LNCAP (cell line): ENCODE measurements around the gene PNKP.

ENCODE experiments used
- CTCF ChIP-seq: fragments of 450-650 bp; IDR thresholded peaks from 2 replicates; pipeline ENCODE4 v1.5.1; 2017; ENCODE audit warnings: mild to moderate bottlenecking

Gene PNKP

GRCh38 chr19:49854378-49855263, 12.8 kb downstream of the PNKP start:
- TF ChIP-seq CTCF = no peak

GRCh38 chr19:49853852-49854377, 13.5 kb downstream of the PNKP start:
- TF ChIP-seq CTCF = no peak

GRCh38 chr19:49852631-49853126, 14.7 kb downstream of the PNKP start:
- no peak for TF ChIP-seq CTCF

GRCh38 chr19:49851456-49852259, 15.7 kb downstream of the PNKP start:
- TF ChIP-seq CTCF = no peak

GRCh38 chr19:49850487-49851342, 16.7 kb downstream of the PNKP start, which contains the start of gene PTOV1:
PTOV1 (plus strand) TSS chr19:49851159.
- TF ChIP-seq CTCF = no peak

GRCh38 chr19:49850221-49850486, 17.2 kb downstream of the PNKP start:
- TF ChIP-seq CTCF = no peak
